ENCODE results near the gene PTGR3.

Gene PTGR3

DNA sequence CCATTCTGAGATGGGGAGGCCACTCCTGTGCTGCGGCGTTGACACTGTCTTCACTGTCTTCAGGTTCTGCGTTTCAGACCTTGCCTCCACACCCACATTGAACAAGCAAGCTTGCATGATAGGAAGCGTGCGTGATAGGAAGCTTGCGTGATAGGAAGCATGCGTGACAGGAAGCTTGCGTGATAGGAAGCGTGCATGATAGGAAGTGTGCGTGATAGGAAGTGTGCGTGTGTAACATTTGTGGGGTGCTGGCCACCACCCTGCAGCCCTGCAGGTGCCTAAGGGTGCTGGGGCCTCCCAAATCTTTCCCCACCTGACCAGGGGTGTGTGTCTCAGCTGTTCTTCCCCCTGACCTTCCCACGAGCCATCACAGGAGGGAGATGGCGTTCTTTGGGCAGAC, 27.0 kb upstream of the PTGR3 start:
- DNase-seq (ENCODE audit: low read depth in 2 of 2, low spot score in 1 of 2): no peak

DNA sequence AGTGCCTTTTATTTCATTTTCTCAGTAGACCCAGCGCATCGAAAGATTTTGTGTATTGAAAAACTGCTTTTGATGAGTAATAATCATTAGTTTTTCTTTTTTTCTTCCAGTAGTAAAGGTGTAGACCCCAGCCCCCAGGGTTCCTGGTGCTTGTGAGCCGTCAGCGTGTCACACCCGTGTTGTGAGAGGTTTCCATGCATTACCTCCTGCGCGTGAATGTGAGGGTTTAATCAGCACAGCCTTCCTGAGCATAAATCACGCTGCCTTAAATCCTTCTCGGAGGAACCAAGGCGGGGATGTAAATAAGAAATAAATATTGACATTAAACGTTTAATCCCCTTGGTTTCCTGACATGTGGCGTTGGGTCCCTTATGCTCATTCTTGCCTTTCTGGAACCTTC, 26.0 kb upstream of the PTGR3 start:
- DNase-seq (ENCODE audit: low read depth in 2 of 2, low spot score in 1 of 2): no peak

DNA sequence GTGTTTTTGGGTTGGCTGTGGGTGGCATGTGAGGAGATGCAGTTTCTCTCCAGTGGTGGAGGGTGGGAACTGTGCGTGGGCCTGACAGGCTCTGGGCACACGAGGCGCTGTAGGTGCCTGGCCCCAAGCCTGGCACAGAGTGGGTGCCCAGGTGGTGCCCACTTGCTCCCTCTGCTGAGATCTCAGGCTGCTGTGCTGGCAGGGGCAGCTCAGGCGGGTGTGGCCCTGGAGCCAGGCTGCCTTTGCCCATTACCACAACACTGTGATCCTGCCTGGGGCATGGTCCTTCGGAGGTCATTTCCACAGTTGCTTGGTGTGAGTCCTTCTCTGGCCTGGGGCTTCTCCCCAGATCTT, 22.1 kb upstream of the PTGR3 start:
- DNase-seq (ENCODE audit: low read depth in 2 of 2, low spot score in 1 of 2): no peak

- DNase-seq (ENCODE audit: low read depth in 2 of 2, low spot score in 1 of 2): no peak
Measured at GRCh38 chr18:75230163-75231052, 21.5 kb upstream of the PTGR3 start.

DNA sequence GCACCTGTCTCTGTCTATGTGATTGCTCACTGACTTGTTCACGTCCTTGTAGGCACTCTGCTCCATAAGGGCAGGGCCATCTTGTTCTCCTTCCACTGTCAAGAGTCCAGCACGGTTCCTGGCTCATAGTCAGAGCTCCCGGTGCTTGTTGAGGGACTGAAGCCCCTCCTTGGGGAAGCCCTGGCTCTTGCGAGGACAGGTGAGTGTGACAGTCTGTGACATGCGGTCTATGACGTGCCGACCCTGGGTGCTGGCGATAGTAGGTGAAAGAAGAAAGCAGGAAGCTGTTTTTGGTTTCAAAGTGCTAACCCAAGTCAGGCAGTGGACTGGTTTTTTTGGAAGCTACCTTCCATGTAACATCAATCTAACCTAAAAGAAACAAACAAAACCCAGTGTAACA, 20.5 kb upstream of the PTGR3 start:
- DNase-seq (ENCODE audit: low read depth in 2 of 2, low spot score in 1 of 2): no peak

DNA sequence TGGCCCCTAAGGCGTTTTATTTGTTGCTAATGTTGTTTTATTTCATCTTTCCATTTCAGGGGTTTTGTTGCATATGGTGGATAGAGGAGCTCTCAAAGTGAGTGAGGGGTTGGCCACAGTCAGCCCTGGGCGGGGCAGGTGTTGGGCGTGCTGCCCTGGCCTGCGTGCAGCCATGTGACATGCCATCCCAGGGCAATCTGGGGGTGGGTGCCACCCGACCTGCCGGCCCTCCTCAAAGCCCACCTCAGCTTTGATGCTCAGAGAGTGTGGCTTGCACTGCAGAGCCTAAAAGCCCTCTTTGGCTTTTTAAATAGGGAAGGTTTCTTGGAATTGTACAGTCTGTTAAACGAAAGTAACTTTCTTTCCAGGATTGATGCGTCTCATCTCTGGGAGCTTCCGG, 20.0 kb upstream of the PTGR3 start:
- DNase-seq (ENCODE audit: low read depth in 2 of 2, low spot score in 1 of 2): no peak

- DNase-seq (ENCODE audit: low read depth in 2 of 2, low spot score in 1 of 2): no peak
Measured at GRCh38 chr18:75227535-75228296, 18.8 kb upstream of the PTGR3 start.

- DNase-seq (ENCODE audit: low read depth in 2 of 2, low spot score in 1 of 2): no peak
Measured at GRCh38 chr18:75226956-75227316, 18.0 kb upstream of the PTGR3 start.

GRCh38 chr18:75226286-75226955, 17.5 kb upstream of the PTGR3 start:
- DNase-seq (ENCODE audit: low read depth in 2 of 2, low spot score in 1 of 2): no peak

DNA sequence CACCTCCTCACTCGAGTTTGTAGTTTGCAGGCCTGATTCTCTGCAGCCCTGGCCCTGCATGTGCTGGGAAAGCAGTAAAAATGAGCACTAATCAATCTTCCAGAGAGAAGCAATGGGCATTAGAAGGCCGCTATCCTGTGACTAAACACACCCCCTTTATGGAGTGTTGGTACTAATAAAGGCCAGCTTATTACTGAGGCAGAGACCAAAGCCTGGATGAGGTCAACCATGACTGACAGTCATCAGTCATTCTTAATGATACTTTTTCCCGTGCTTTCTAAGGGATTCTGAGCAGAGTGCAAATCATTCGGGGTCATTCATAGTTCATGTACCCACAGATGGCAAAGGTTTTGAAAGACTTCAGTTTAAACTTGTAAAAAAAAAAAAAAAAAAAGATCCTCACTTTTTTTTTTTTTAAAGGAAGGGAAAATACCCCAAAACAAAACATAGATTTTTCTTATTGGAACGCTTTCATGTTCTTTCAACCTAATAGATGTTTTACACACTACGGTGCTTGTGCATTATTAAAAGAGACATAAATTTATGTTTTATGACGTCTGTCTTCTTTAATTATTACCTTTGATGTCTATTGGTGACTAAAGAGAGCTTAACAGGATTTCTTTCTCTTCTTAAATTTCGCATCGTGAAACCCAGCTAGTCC, 14.9 kb upstream of the PTGR3 start:
- DNase-seq (ENCODE audit: low read depth in 2 of 2, low spot score in 1 of 2): no peak

GRCh38 chr18:75222407-75222806, 13.5 kb upstream of the PTGR3 start:
- DNase-seq (ENCODE audit: low read depth in 2 of 2, low spot score in 1 of 2): no peak

GRCh38 chr18:75221897-75222296, 13.0 kb upstream of the PTGR3 start:
- DNase-seq (ENCODE audit: low read depth in 2 of 2, low spot score in 1 of 2): no peak

- DNase-seq (ENCODE audit: low read depth in 2 of 2, low spot score in 1 of 2): no peak
Measured at GRCh38 chr18:75221397-75221796, 12.5 kb upstream of the PTGR3 start.

DNA sequence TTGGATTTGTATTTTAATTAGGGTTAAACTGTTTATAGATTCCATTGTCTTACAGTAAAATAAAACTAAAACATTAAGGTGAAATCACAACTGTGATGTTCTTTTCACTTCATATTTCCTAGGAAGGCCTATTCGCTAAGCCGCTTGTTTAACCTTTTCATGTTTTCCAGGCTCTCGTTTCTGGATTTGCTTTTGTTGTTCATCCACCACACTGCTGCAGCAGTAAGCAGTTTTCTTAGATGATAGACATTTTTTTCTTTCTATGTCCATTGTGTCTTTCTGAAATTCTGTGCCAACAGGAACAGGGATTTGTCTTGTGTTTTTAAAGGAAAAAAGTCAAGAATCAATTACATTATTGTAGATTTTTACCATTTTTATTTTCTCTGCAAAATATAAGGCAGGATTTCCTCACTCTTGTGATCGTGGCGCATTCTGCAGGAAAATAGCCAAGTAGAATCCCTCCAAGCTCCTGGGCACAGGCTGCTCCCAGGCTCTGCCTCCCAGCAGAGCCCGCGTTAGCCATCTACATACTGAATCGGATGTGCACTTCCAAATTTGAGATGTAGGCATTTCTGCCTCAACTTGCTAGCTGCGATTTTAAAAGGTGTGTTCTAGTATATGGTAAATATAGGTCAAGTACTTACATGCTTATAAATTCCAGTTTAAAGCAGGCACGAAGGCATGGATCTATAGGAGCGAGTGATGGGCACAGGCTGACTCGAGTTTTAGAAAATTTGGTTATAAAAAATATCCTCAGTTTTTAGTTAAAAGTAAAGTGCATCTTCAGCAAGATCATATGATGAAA, 11.8 kb upstream of the PTGR3 start:
- no peak for DNase-seq (ENCODE audit: low read depth in 2 of 2, low spot score in 1 of 2)

- DNase-seq (ENCODE audit: low read depth in 2 of 2, low spot score in 1 of 2): no peak
Measured at GRCh38 chr18:75219745-75220375, 10.9 kb upstream of the PTGR3 start.

DNA sequence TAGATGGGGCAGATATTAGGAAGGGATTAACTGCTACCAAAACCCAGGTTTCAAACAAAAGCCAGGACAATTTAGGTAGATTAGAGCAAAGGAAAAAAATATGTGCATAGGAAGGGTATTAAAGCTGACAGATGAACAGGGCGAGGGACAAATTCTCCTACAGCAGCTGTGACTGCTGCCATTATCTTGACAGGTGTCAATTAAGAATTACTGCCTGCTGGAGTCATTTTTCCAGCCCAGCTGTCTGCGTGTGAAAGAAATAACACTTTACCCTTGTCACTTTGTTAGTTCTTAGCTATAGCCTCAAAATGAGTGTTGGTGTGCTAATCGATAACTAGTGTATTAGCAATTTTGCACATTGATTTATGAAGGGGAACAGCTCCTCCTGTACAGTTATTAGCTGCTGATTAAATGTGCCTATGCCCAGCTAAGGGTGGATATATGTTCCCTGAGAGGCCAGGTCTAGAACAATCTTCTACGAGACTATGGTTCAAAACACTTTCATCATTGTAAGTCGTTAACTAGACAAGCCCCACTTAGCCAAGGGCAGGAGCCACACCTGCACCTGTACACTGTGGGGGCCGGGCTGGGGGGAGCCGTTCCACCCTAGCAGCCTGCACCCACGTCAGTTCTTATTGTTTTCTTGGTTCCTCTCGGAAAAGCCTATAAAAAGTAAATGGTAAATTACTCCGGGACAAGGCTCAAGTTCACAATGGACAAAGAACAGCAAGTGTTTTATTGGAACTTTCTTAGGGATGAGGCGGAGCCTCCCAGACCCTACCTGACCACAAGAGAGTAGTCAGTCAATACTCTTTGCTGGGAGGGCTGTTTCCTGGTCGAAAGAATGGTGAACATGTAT, 9.4 kb upstream of the PTGR3 start:
- no peak for DNase-seq (ENCODE audit: low read depth in 2 of 2, low spot score in 1 of 2)

- no peak for DNase-seq (ENCODE audit: low read depth in 2 of 2, low spot score in 1 of 2)
Measured at GRCh38 chr18:75216911-75217689, 8.2 kb upstream of the PTGR3 start.

DNA sequence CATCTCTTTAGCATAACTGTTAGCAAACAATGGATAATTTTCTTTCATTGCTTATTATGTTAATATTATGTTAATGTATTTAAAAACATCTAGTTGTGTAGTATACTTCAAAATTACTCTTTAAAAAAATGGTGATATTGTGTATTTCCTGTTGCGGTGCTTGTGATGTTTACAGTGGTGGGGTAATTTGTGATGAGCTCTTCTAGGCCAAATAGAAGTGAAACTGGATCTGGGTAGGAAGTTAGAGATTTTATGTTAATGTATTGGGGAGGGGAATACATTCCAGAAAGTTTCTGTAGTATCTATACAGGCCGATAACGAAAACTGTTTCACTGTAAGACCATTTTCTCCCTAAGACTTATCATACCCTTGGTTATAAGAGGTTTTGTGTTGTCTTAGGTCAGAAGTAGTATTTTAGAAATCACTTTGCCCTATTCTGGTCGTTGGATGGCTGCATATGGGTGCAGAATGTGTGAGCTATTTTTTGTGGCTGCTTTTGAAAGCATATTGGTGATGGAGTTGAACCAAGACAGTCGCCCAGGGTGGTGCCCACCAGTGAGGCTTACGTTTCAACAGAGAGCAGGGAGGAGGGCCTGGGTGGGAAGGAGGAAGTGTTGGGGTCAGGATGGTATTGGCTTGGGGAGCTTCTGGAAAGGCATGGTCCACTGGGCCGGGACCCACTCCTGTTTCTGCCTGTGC, 7.4 kb upstream of the PTGR3 start:
- no peak for DNase-seq (ENCODE audit: low read depth in 2 of 2, low spot score in 1 of 2)

Measured in stimulated activated CD8-positive, alpha-beta memory T cell treated with anti-CD3 and anti-CD28 coated beads, Interleukin-4, amount 100 ng/mL, for 1 hour (primary cell).